Esophagus muscularis mucosa (tissue), 4 donors: Measurements from ENCODE around the gene PER2.

ENCODE experiments used
- EP300 ChIP-seq: sonication (generic); formaldehyde crosslinking; IDR thresholded peaks from one replicate; pipeline ENCODE4 v1.6.1; 2017; ENCODE audit warnings: antibody characterized with exemption
- POLR2A ChIP-seq: fragments of 450-650 bp; IDR thresholded peaks from one replicate; pipeline ENCODE4 v1.6.1; 2017; ENCODE audit warnings: antibody characterized with exemption, moderate library complexity, mild to moderate bottlenecking, low read depth
- POLR2AphosphoS5 ChIP-seq, 2 donors: sonication (generic); formaldehyde crosslinking; IDR thresholded peaks; one replicate each; pipeline ENCODE4 v1.6.1; 2017; ENCODE audit warnings: antibody characterized with exemption in 2 of 2
- TF ChIP-seq, protein P1 (sequence below), 3 experiments: fragments of 200-600 bp in 2 of 3; fragments of 450-650 bp in 1 of 3; sonication (generic) in 2 of 3; IDR thresholded peaks; one replicate each; pipeline ENCODE4 v1.5.1; 2017 to 2019; ENCODE audit warnings: antibody characterized with exemption in 3 of 3, mild to moderate bottlenecking in 2 of 3, moderate library complexity in 1 of 3

DNA sequence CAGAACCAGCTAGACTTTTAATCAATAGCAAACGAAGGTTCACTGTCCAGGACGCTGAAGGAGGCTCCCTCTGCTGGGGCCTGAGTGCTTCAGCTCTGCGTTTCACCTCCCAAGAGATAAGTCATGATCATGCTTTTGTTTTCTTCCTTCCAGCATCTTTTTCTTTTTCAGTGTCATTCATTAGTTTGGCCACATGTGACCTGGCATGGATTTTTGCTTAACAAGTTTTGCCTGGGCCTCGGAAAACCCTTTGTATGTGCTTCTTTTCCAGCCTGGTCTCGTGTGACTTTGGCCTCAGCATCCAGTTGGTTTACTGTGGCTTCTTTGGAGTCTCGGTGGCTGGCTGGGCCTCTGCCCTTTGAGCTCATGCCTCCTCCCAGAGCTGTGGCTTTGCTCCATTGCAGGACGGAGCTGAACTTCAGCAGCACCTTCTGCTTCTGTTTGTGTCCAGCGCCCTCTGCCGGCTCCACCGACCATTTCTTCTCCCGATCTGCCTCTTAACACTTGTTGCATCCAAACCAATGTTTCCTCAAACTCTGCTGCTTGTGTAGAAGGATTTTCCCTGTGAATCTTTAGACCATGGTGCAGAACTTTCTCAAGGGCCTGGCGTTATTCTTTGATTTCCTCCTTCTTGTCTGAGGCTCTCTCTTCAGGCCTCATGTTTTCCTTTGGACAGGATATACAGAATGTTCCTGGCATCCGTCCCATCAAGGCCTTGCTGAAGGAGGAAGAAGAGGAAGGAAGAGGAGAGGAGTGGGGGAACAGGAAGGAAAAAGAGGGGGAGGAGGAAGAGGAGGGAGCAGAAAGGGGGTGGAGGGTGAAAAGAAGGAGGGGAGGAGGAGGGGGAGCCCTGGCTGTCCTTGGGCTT, 25.0 kb downstream of the PER2 start:
- TF ChIP-seq, protein P1, sequence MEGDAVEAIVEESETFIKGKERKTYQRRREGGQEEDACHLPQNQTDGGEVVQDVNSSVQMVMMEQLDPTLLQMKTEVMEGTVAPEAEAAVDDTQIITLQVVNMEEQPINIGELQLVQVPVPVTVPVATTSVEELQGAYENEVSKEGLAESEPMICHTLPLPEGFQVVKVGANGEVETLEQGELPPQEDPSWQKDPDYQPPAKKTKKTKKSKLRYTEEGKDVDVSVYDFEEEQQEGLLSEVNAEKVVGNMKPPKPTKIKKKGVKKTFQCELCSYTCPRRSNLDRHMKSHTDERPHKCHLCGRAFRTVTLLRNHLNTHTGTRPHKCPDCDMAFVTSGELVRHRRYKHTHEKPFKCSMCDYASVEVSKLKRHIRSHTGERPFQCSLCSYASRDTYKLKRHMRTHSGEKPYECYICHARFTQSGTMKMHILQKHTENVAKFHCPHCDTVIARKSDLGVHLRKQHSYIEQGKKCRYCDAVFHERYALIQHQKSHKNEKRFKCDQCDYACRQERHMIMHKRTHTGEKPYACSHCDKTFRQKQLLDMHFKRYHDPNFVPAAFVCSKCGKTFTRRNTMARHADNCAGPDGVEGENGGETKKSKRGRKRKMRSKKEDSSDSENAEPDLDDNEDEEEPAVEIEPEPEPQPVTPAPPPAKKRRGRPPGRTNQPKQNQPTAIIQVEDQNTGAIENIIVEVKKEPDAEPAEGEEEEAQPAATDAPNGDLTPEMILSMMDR (IDR thresholded peaks at IDR 0.05), result peak; percentile 77 to 90 (median 79)
- TF ChIP-seq POLR2AphosphoS5 (IDR thresholded peaks at IDR 0.05) (peak; percentile 32 to 65), POLR2A (no peak), EP300 (no peak)
